ENCODE measurements around the gene DNAJC4.

GRCh38 chr11:64208086-64208795 lies 22.1 kb upstream of the DNAJC4 start:
- TF ChIP-seq CTCF (IDR thresholded peaks at IDR 0.05; ENCODE audit: low read length) (no peak), EZH2 (optimal IDR thresholded peaks at IDR 0.05; ENCODE audit: low read depth, low read length) (no peak), EZH2phosphoT487 (IDR thresholded peaks at IDR 0.05; ENCODE audit: low read length) (no peak)
